Liver (tissue), 9 donors: ENCODE results near the gene S100A4. TPM values are rescaled to one million over a fixed set of nuclear protein-coding genes. Genes with fewer than 3 reads are reported as not detected.

Experiments used
- DNase-seq: peaks from one replicate; pipeline ENCODE4 v3.0.0-alpha.2; 2017; ENCODE audit warnings: low spot score
- H3K27ac ChIP-seq, 2 donors: one replicate each; pipeline ENCODE4 v1.7.0; 2013; ENCODE audit warnings: inconsistent platforms in 2 of 2, low read length in 2 of 2, control low read depth in 1 of 2, low read depth in 1 of 2, mild to moderate bottlenecking in 1 of 2
- H3K27me3 ChIP-seq, 4 donors: one replicate each; pipeline versions ENCODE4 v1.6.1 to v1.7.0; 2013; ENCODE audit warnings: low read length in 3 of 4, inconsistent platforms in 1 of 4, mild to moderate bottlenecking in 1 of 4, moderate library complexity in 1 of 4; ENCODE audit not compliant: control insufficient read depth in 4 of 4, insufficient read depth in 4 of 4
- H3K36me3 ChIP-seq, 4 donors: one replicate each; pipeline versions ENCODE4 v1.6.1 to v1.7.0; 2013; ENCODE audit warnings: low read length in 3 of 4, mild to moderate bottlenecking in 3 of 4, low read depth in 1 of 4, moderate library complexity in 1 of 4; ENCODE audit not compliant: control insufficient read depth in 4 of 4, insufficient read depth in 3 of 4
- H3K4me1 ChIP-seq, 4 donors: one replicate each; pipeline versions ENCODE4 v1.6.1 to v1.7.0; 2013; ENCODE audit warnings: low read length in 3 of 4, mild to moderate bottlenecking in 3 of 4, moderate library complexity in 1 of 4; ENCODE audit not compliant: control insufficient read depth in 4 of 4, insufficient read depth in 4 of 4
- H3K4me3 ChIP-seq, 3 donors: one replicate each; pipeline versions ENCODE4 v1.6.1 to v1.7.0; 2013; ENCODE audit warnings: low read length in 3 of 3, control low read depth in 1 of 3, low read depth in 1 of 3, mild to moderate bottlenecking in 1 of 3
- H3K9ac ChIP-seq, 2 donors: one replicate each; pipeline ENCODE4 v1.7.0; 2013; ENCODE audit warnings: low read length in 2 of 2, mild to moderate bottlenecking in 2 of 2, moderate library complexity in 2 of 2, control low read depth in 1 of 2, low read depth in 1 of 2
- H3K9me3 ChIP-seq, 4 donors: one replicate each; pipeline versions ENCODE4 v1.6.1 to v1.7.0; 2013; ENCODE audit warnings: low read length in 3 of 4; ENCODE audit not compliant: control insufficient read depth in 4 of 4
- EGR1 ChIP-seq, 2 donors: IDR thresholded peaks; 2 replicates each; pipeline ENCODE4 v1.6.1; 2016 to 2018; ENCODE audit warnings: antibody characterized with exemption in 2 of 2, low read depth in 2 of 2
- FOXA1 ChIP-seq: IDR thresholded peaks from 2 replicates; pipeline ENCODE4 v1.6.1; 2016; ENCODE audit warnings: antibody characterized with exemption
- FOXA2 ChIP-seq: IDR thresholded peaks from 2 replicates; pipeline ENCODE4 v1.6.1; 2016; ENCODE audit warnings: antibody characterized with exemption
- GABPA ChIP-seq, 2 donors: IDR thresholded peaks in 1 of 2; conservative IDR thresholded peaks in 1 of 2; 2 replicates each; pipeline ENCODE4 v1.6.1; 2016; ENCODE audit warnings: antibody characterized with exemption in 2 of 2, mild to moderate bottlenecking in 1 of 2, moderate library complexity in 1 of 2
- HNF4A ChIP-seq, 2 donors: conservative IDR thresholded peaks; 2 replicates each; pipeline ENCODE4 v1.6.1; 2016; ENCODE audit warnings: antibody characterized with exemption in 2 of 2, mild to moderate bottlenecking in 2 of 2
- HNF4G ChIP-seq: IDR thresholded peaks from 2 replicates; pipeline ENCODE4 v1.6.1; 2016; ENCODE audit warnings: antibody characterized with exemption
- JUND ChIP-seq, 2 donors: IDR thresholded peaks; 2 replicates each; pipeline ENCODE4 v1.6.1; 2016; ENCODE audit warnings: antibody characterized with exemption in 2 of 2
- NR2F2 ChIP-seq: IDR thresholded peaks from 2 replicates; pipeline ENCODE4 v1.6.1; 2016; ENCODE audit warnings: antibody characterized with exemption
- RAD21 ChIP-seq, 2 donors: IDR thresholded peaks; 2 replicates each; pipeline ENCODE4 v1.6.1; 2016; ENCODE audit warnings: antibody characterized with exemption in 2 of 2, mild to moderate bottlenecking in 2 of 2
- RXRA ChIP-seq, 2 donors: IDR thresholded peaks; 2 replicates each; pipeline ENCODE4 v1.6.1; 2017 to 2018; ENCODE audit warnings: antibody characterized with exemption in 2 of 2, mild to moderate bottlenecking in 1 of 2
- SP1 ChIP-seq: IDR thresholded peaks from 2 replicates; pipeline ENCODE4 v1.6.1; 2018; ENCODE audit warnings: antibody characterized with exemption, mild to moderate bottlenecking
- YY1 ChIP-seq: IDR thresholded peaks from 2 replicates; pipeline ENCODE4 v1.6.1; 2016; ENCODE audit warnings: antibody characterized with exemption, mild to moderate bottlenecking
- WGBS: extraction: QIAGEN DNeasy Blood & Tissue Kit; methylation state at CpG from one replicate; pipeline ENCODE4 v1.1.7; 2013; 5-methylcytosine and 5-hydroxymethylcytosine counted together
- polyA plus RNA-seq, 2 donors: library from polyadenylated mRNA; stranded (reverse) in 1 of 2; unstranded in 1 of 2; fragments of 200-250 nt in 1 of 2; fragments of >200 nt in 1 of 2; fragmentation: Nextera tagmentation in 1 of 2; extraction: Ambion mirVana in 1 of 2; gene quantifications; one replicate each; pipeline versions ENCODE4 v1.2.1 to v1.2.3, GENCODE V29; 2013 to 2015
- total RNA-seq, 2 donors: library from RNA; depleted of rRNA; stranded (reverse); fragments of >200 nt; gene quantifications; one replicate each; pipeline ENCODE4 v1.2.3, GENCODE V29; 2014
- TF ChIP-seq, protein P1 (sequence below): fragments of 150-350 bp; IDR thresholded peaks from 2 replicates; pipeline ENCODE4 v1.5.1; 2017; ENCODE audit warnings: improper control_type of control experiment, low read depth, low read length; ENCODE audit not compliant: missing input control
- TF ChIP-seq, protein P2 (sequence below): IDR thresholded peaks from 2 replicates; pipeline ENCODE4 v1.6.1; 2016; ENCODE audit warnings: antibody characterized with exemption, mild to moderate bottlenecking
- donor health status: healthy.
- donor health status: healthy.
- donor health status: healthy.
- donor health status: healthy.
- donor health status: healthy.

Gene S100A4
- total and polyA plus RNA-seq, 4 donors, result 4.8 to 69.8 (median 16.7) TPM

DNA sequence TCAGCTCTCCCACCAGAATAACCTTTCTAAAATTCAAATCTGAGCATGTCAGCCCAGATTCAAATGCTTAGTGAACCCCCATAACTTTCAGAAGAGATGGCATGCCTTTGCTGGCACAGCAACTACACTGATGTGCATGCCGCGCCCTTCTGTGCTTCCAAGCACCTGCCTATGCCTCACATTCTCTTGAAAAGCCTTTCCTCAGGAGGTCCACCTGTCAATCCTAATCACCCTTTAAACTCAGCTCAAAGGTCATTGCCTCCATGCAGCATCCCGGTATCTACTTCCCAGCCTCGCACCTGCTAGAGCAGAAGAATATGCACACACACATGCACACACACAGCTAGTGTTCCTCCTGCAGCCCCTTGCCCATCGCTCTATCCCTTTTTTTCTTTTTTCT lies 25.3 kb upstream of the S100A4 start (continued):
- TF ChIP-seq, protein P1, sequence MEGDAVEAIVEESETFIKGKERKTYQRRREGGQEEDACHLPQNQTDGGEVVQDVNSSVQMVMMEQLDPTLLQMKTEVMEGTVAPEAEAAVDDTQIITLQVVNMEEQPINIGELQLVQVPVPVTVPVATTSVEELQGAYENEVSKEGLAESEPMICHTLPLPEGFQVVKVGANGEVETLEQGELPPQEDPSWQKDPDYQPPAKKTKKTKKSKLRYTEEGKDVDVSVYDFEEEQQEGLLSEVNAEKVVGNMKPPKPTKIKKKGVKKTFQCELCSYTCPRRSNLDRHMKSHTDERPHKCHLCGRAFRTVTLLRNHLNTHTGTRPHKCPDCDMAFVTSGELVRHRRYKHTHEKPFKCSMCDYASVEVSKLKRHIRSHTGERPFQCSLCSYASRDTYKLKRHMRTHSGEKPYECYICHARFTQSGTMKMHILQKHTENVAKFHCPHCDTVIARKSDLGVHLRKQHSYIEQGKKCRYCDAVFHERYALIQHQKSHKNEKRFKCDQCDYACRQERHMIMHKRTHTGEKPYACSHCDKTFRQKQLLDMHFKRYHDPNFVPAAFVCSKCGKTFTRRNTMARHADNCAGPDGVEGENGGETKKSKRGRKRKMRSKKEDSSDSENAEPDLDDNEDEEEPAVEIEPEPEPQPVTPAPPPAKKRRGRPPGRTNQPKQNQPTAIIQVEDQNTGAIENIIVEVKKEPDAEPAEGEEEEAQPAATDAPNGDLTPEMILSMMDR, result no peak
- no peak for TF ChIP-seq HNF4G
- no peak for TF ChIP-seq SP1
- TF ChIP-seq RXRA (IDR thresholded peaks at IDR 0.05), result no peak
- TF ChIP-seq GABPA (IDR thresholded peaks at IDR 0.05 in 1 of 2, conservative IDR thresholded peaks at IDR 0.05 in 1 of 2), result no peak

DNA sequence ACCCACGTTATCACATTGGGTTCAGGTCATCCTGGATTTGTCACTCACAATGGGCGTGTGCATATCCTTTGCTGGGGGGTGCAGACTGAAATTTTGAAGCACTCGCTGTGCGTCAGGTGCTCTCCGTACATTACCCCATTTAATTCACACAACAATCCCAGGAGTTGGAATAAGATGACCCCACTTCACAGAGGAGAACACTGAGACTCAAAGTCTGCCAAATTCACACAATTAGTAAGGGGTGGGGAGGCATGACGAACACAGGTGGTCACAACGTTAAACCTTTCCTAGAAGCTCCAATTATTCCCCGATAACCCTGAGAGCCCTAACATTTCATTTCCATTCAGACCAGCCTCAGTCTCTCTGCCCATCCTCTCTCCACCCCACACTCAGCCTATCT lies 23.9 kb upstream of the S100A4 start:
- H3K36me3 ChIP-seq, result no peaks in the 10 kb centered on the region
- H3K27me3 ChIP-seq, result no peaks in the 10 kb centered on the region
- DNase-seq, result no peak
- H3K9me3 ChIP-seq, result no peaks in the 10 kb centered on the region
- H3K4me1 ChIP-seq, result peaks cover 0 to 10% (median 4%) of the 10 kb centered on the region in 4 donors
- TF ChIP-seq, protein P1, result no peak
- no peak for TF ChIP-seq RAD21 (IDR thresholded peaks at IDR 0.05)
- no peak for TF ChIP-seq NR2F2
- TF ChIP-seq GABPA (IDR thresholded peaks at IDR 0.05 in 1 of 2, conservative IDR thresholded peaks at IDR 0.05 in 1 of 2), result no peak
- no peak for TF ChIP-seq JUND (IDR thresholded peaks at IDR 0.05)
- TF ChIP-seq HNF4A (conservative IDR thresholded peaks at IDR 0.05), result no peak
- TF ChIP-seq FOXA1, result no peak
- no peak for TF ChIP-seq EGR1 (IDR thresholded peaks at IDR 0.05; ENCODE audit: low read depth in 2 of 2)
- no peak for TF ChIP-seq FOXA2
- no peak for TF ChIP-seq SP1
- TF ChIP-seq, protein P2, sequence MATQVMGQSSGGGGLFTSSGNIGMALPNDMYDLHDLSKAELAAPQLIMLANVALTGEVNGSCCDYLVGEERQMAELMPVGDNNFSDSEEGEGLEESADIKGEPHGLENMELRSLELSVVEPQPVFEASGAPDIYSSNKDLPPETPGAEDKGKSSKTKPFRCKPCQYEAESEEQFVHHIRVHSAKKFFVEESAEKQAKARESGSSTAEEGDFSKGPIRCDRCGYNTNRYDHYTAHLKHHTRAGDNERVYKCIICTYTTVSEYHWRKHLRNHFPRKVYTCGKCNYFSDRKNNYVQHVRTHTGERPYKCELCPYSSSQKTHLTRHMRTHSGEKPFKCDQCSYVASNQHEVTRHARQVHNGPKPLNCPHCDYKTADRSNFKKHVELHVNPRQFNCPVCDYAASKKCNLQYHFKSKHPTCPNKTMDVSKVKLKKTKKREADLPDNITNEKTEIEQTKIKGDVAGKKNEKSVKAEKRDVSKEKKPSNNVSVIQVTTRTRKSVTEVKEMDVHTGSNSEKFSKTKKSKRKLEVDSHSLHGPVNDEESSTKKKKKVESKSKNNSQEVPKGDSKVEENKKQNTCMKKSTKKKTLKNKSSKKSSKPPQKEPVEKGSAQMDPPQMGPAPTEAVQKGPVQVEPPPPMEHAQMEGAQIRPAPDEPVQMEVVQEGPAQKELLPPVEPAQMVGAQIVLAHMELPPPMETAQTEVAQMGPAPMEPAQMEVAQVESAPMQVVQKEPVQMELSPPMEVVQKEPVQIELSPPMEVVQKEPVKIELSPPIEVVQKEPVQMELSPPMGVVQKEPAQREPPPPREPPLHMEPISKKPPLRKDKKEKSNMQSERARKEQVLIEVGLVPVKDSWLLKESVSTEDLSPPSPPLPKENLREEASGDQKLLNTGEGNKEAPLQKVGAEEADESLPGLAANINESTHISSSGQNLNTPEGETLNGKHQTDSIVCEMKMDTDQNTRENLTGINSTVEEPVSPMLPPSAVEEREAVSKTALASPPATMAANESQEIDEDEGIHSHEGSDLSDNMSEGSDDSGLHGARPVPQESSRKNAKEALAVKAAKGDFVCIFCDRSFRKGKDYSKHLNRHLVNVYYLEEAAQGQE, result no peak
- TF ChIP-seq YY1, result no peak
- no peak for TF ChIP-seq HNF4G
- no peak overlapping the region for H3K9ac ChIP-seq
- WGBS, result 80% methylated on average over 8 of the region's 8 CpGs
- no peak overlapping the region for H3K27ac ChIP-seq
- no peak overlapping the region for H3K4me3 ChIP-seq
